Mesodermal cell (in vitro differentiated cells): ENCODE data around the gene ANKMY1.

Source experiments
- H3K27ac ChIP-seq: 2 replicates; pipeline ENCODE4 v1.7.0; 2013; ENCODE audit warnings: mild to moderate bottlenecking, low read depth, low read length, moderate library complexity; ENCODE audit not compliant: severe bottlenecking
- H3K36me3 ChIP-seq: 2 replicates; pipeline ENCODE4 v1.7.1; 2013; ENCODE audit warnings: mild to moderate bottlenecking, low read length, moderate library complexity; ENCODE audit not compliant: control insufficient read depth, insufficient read depth
- H3K4me1 ChIP-seq: one replicate; pipeline ENCODE4 v1.7.1; 2013; ENCODE audit warnings: mild to moderate bottlenecking, low read length; ENCODE audit not compliant: insufficient read depth, control insufficient read depth, poor library complexity, severe bottlenecking
- H3K4me3 ChIP-seq: 2 replicates; pipeline ENCODE4 v1.7.0; 2013; ENCODE audit warnings: low read length, control low read depth, mild to moderate bottlenecking; ENCODE audit not compliant: insufficient read depth, poor library complexity, severe bottlenecking; ENCODE audit errors: extremely low read depth
- H3K9me3 ChIP-seq: 2 replicates; pipeline ENCODE4 v1.7.1; 2013; ENCODE audit warnings: mild to moderate bottlenecking, low read length, moderate library complexity; ENCODE audit not compliant: control insufficient read depth
- WGBS, 2 experiments: methylation state at CpG; one replicate each; pipeline ENCODE4 v1.1.5; 2013; ENCODE audit warnings: missing lambda C conversion rate in 2 of 2; ENCODE audit not compliant: insufficient coverage in 2 of 2; 5-methylcytosine and 5-hydroxymethylcytosine counted together

The ANKMY1 gene

GRCh38 chr2:240601061-240601830 is 43.5 kb upstream of the ANKMY1 start:
- Histone ChIP-seq H3K9me3 (no peaks in the 10 kb centered on the region), H3K27ac (no peak overlapping the region), H3K36me3 (peaks cover 20% of the 10 kb centered on the region), H3K4me3 (no peak overlapping the region), H3K4me1 (no peaks in the 10 kb centered on the region)
- WGBS, 2 experiments: 88 to 92% methylated on average over 20 of the region's 20 CpGs

GRCh38 chr2:240600451-240600961 is 42.7 kb upstream of the ANKMY1 start:
- no peaks in the 10 kb centered on the region for H3K9me3 ChIP-seq
- H3K4me1 ChIP-seq: no peaks in the 10 kb centered on the region
- no peak overlapping the region for H3K27ac ChIP-seq
- H3K36me3 ChIP-seq: peaks cover 26% of the 10 kb centered on the region
- no peak overlapping the region for H3K4me3 ChIP-seq
- WGBS, 2 experiments: 95 to 98% methylated on average over 14 to 15 of the region's 16 CpGs

GRCh38 chr2:240599141-240599583 is 41.4 kb upstream of the ANKMY1 start:
- Histone ChIP-seq H3K4me1 (no peaks in the 10 kb centered on the region), H3K27ac (no peak overlapping the region), H3K9me3 (no peaks in the 10 kb centered on the region), H3K36me3 (peaks cover 26% of the 10 kb centered on the region), H3K4me3 (no peak overlapping the region)
- WGBS, 2 experiments: 94 to 99% methylated on average over 9 to 10 of the region's 11 CpGs

GRCh38 chr2:240598311-240598911 is 40.6 kb upstream of the ANKMY1 start:
- no peaks in the 10 kb centered on the region for H3K9me3 ChIP-seq
- H3K36me3 ChIP-seq: peaks cover 31% of the 10 kb centered on the region
- H3K4me1 ChIP-seq: no peaks in the 10 kb centered on the region
- no peak overlapping the region for H3K4me3 ChIP-seq
- WGBS, 2 experiments: 92 to 99% methylated on average over 15 to 17 of the region's 17 CpGs
- H3K27ac ChIP-seq: no peak overlapping the region

GRCh38 chr2:240597419-240598181 is 39.8 kb upstream of the ANKMY1 start:
- Histone ChIP-seq H3K9me3 (no peaks in the 10 kb centered on the region), H3K27ac (no peak overlapping the region), H3K4me1 (no peaks in the 10 kb centered on the region), H3K36me3 (peaks cover 38% of the 10 kb centered on the region), H3K4me3 (no peak overlapping the region)
- WGBS, 2 experiments: 91 to 93% methylated on average over 20 to 21 of the region's 22 CpGs

- Histone ChIP-seq H3K4me1 (no peaks in the 10 kb centered on the region), H3K9me3 (no peaks in the 10 kb centered on the region), H3K4me3 (no peak overlapping the region), H3K36me3 (peaks cover 43% of the 10 kb centered on the region), H3K27ac (no peak overlapping the region)
- 91 to 95% methylated on average over 8 to 10 of the region's 10 CpGs for WGBS, 2 experiments
Measured at GRCh38 chr2:240597054-240597418, 39.2 kb upstream of the ANKMY1 start.

GRCh38 chr2:240596491-240596931 is 38.7 kb upstream of the ANKMY1 start:
- no peaks in the 10 kb centered on the region for H3K9me3 ChIP-seq
- 95 to 97% methylated on average over 15 to 22 of the region's 23 CpGs for WGBS, 2 experiments
- peaks cover 2% of the 10 kb centered on the region for H3K4me1 ChIP-seq
- H3K36me3 ChIP-seq: peaks cover 43% of the 10 kb centered on the region
- H3K27ac ChIP-seq: no peak overlapping the region
- H3K4me3 ChIP-seq: no peak overlapping the region

GRCh38 chr2:240596080-240596460 is 38.3 kb upstream of the ANKMY1 start:
- WGBS, 2 experiments: 93 to 98% methylated on average over 15 to 17 of the region's 17 CpGs
- Histone ChIP-seq H3K27ac (no peak overlapping the region), H3K4me3 (no peak overlapping the region), H3K36me3 (peaks cover 43% of the 10 kb centered on the region), H3K4me1 (peaks cover 6% of the 10 kb centered on the region), H3K9me3 (no peaks in the 10 kb centered on the region)

- Histone ChIP-seq H3K9me3 (no peaks in the 10 kb centered on the region), H3K4me1 (peaks cover 11% of the 10 kb centered on the region), H3K27ac (no peak overlapping the region), H3K36me3 (peaks cover 43% of the 10 kb centered on the region), H3K4me3 (no peak overlapping the region)
- WGBS, 2 experiments: 85% methylated on average over 15 of the region's 18 CpGs
Measured at GRCh38 chr2:240595381-240596079, 37.7 kb upstream of the ANKMY1 start.
